22Rv1 (cell line): ENCODE measurements around the gene LAMC1.

Source experiments
- ZFX ChIP-seq: fragments of 450-650 bp; IDR thresholded peaks from 2 replicates; pipeline ENCODE4 v1.6.1; 2017; ENCODE audit warnings: antibody characterized with exemption, borderline replicate concordance
- TF ChIP-seq, protein P1 (sequence below): fragments of 450-650 bp; IDR thresholded peaks from 2 replicates; pipeline ENCODE4 v1.5.1; 2017; ENCODE audit warnings: mild to moderate bottlenecking

DNA sequence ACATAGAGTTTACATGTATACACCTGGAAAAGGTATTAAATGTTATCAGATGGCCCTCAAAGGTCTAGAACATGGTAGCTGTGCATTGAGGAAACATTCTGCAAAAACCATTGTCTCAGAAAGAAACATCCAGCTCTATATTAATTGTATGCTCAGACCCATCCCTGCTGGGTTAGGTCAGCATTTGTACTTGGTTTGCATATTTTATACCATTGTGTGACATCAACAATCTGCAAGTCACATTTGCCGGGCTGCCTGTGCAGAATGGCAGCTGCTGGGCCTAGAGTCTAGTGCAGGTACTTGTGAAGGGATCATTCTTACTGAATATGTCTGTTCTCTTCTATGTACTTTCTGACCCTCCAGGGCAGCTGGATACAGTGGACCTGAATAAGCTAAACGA, 119.0 kb downstream of the LAMC1 start:
- TF ChIP-seq, protein P1, sequence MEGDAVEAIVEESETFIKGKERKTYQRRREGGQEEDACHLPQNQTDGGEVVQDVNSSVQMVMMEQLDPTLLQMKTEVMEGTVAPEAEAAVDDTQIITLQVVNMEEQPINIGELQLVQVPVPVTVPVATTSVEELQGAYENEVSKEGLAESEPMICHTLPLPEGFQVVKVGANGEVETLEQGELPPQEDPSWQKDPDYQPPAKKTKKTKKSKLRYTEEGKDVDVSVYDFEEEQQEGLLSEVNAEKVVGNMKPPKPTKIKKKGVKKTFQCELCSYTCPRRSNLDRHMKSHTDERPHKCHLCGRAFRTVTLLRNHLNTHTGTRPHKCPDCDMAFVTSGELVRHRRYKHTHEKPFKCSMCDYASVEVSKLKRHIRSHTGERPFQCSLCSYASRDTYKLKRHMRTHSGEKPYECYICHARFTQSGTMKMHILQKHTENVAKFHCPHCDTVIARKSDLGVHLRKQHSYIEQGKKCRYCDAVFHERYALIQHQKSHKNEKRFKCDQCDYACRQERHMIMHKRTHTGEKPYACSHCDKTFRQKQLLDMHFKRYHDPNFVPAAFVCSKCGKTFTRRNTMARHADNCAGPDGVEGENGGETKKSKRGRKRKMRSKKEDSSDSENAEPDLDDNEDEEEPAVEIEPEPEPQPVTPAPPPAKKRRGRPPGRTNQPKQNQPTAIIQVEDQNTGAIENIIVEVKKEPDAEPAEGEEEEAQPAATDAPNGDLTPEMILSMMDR, result no peak
- no peak for TF ChIP-seq ZFX
